GM23338 (cell line): ENCODE data around the gene NKAIN2. TPM values are rescaled to one million over a fixed set of nuclear protein-coding genes. Genes with fewer than 3 reads are reported as not detected.

Source experiments
- ATAC-seq: fragments of 200-7000 bp; cut with Tn5 transposase; 3 replicates; pipeline ENCODE4 v1.9.1; 2020
- DNase-seq: peaks from one replicate; pipeline ENCODE4 v3.0.0-alpha.2; 2015; ENCODE audit warnings: low spot score
- H2AFZ ChIP-seq: fragments of 200-600 bp; sonication (generic); 2 replicates; pipeline ENCODE4 v1.8.0; 2016; ENCODE audit warnings: antibody characterized with exemption, mild to moderate bottlenecking, moderate library complexity
- H3F3A ChIP-seq: fragments of 200-600 bp; sonication (generic); replicated peaks from 2 replicates; pipeline ENCODE4 v1.8.0; 2017; ENCODE audit warnings: antibody characterized with exemption, mixed run types, low read depth
- H3K27ac ChIP-seq: fragments of 200-600 bp; sonication (generic); 2 replicates; pipeline ENCODE4 v1.6.1; 2016; ENCODE audit warnings: low read depth
- H3K27me3 ChIP-seq: fragments of 200-600 bp; sonication (generic); 2 replicates; pipeline ENCODE4 v1.8.0; 2016; ENCODE audit warnings: mild to moderate bottlenecking, mixed run types, moderate library complexity; ENCODE audit not compliant: insufficient read depth
- H3K36me3 ChIP-seq: fragments of 200-600 bp; sonication (generic); 2 replicates; pipeline ENCODE4 v1.8.0; 2016; ENCODE audit warnings: mild to moderate bottlenecking; ENCODE audit not compliant: insufficient read depth
- H3K4me1 ChIP-seq: fragments of 200-600 bp; sonication (generic); 2 replicates; pipeline ENCODE4 v1.8.0; 2016; ENCODE audit warnings: mild to moderate bottlenecking, moderate library complexity; ENCODE audit not compliant: insufficient read depth
- H3K4me2 ChIP-seq: fragments of 200-600 bp; sonication (generic); 2 replicates; pipeline ENCODE4 v1.7.1; 2017; ENCODE audit warnings: mixed run types
- H3K4me3 ChIP-seq: fragments of 200-600 bp; sonication (generic); 2 replicates; pipeline ENCODE4 v1.6.1; 2016; ENCODE audit warnings: mixed run types
- H3K79me2 ChIP-seq: fragments of 200-600 bp; sonication (generic); replicated peaks from 2 replicates; pipeline ENCODE4 v1.8.0; 2017; ENCODE audit warnings: mild to moderate bottlenecking; ENCODE audit not compliant: insufficient read depth
- H3K9me2 ChIP-seq: fragments of 200-600 bp; sonication (generic); 2 replicates; pipeline ENCODE4 v1.8.0; 2017; ENCODE audit not compliant: insufficient read depth
- H4K20me1 ChIP-seq: fragments of 200-600 bp; sonication (generic); replicated peaks from 2 replicates; pipeline ENCODE4 v1.8.0; 2017; ENCODE audit warnings: mild to moderate bottlenecking; ENCODE audit not compliant: insufficient read depth
- H3K27ac Mint-ChIP-seq: 2 replicates; pipeline ENCODE4 v1.8.0; 2020; ENCODE audit warnings: inconsistent platforms, mild to moderate bottlenecking, moderate library complexity, mixed read lengths
- H3K27me3 Mint-ChIP-seq: 3 replicates; pipeline ENCODE4 v1.8.0; 2022; ENCODE audit warnings: low read depth, mild to moderate bottlenecking, moderate library complexity, mixed read lengths, inconsistent platforms; ENCODE audit not compliant: insufficient read depth, poor library complexity
- H3K36me3 Mint-ChIP-seq: 3 replicates; pipeline ENCODE4 v1.8.0; 2021; ENCODE audit warnings: low read depth, mild to moderate bottlenecking, inconsistent platforms, moderate library complexity, mixed read lengths
- H3K4me1 Mint-ChIP-seq: 3 replicates; pipeline ENCODE4 v1.8.0; 2020; ENCODE audit warnings: mild to moderate bottlenecking, inconsistent platforms, mixed read lengths
- H3K4me3 Mint-ChIP-seq: 3 replicates; pipeline ENCODE4 v1.8.0; 2021; ENCODE audit warnings: moderate library complexity, mild to moderate bottlenecking, inconsistent platforms, mixed read lengths
- H3K9me3 Mint-ChIP-seq: 3 replicates; pipeline ENCODE4 v1.8.0; 2020; ENCODE audit warnings: moderate library complexity, mild to moderate bottlenecking, inconsistent platforms, mixed read lengths
- CREB1 ChIP-seq: fragments of 250-450 bp; sonication (Bioruptor Pico); IDR thresholded peaks from 2 replicates; pipeline ENCODE4 v1.5.0; 2020; ENCODE audit warnings: low read depth, mild to moderate bottlenecking, moderate library complexity
- CTCF ChIP-seq, 2 experiments: fragments of 200-600 bp in 1 of 2; sonication (generic) in 1 of 2; conservative IDR thresholded peaks; 2 replicates each; pipeline versions ENCODE4 v1.5.1 to v1.6.1; 2016 to 2017; ENCODE audit warnings: antibody characterized with exemption in 2 of 2, low read depth in 2 of 2, mild to moderate bottlenecking in 2 of 2, moderate library complexity in 1 of 2
- ETS1 ChIP-seq: IDR thresholded peaks from 2 replicates; pipeline ENCODE4 v1.6.1; 2016; ENCODE audit warnings: antibody characterized with exemption
- EZH2phosphoT487 ChIP-seq: fragments of 200-600 bp; sonication (generic); IDR thresholded peaks from one replicate; pipeline ENCODE4 v1.8.1; 2018; ENCODE audit warnings: antibody characterized with exemption; ENCODE audit not compliant: unreplicated experiment
- JUNB ChIP-seq: IDR thresholded peaks from one replicate; pipeline ENCODE4 v1.6.1; 2016; ENCODE audit warnings: antibody characterized with exemption; ENCODE audit not compliant: unreplicated experiment
- POLR2AphosphoS5 ChIP-seq: IDR thresholded peaks from 2 replicates; pipeline ENCODE4 v1.6.1; 2016; ENCODE audit warnings: antibody characterized with exemption, low read depth
- REST ChIP-seq: IDR thresholded peaks from one replicate; pipeline ENCODE4 v1.6.1; 2018; ENCODE audit warnings: antibody characterized with exemption; ENCODE audit not compliant: unreplicated experiment
- STAT1 ChIP-seq: IDR thresholded peaks from one replicate; pipeline ENCODE4 v1.6.1; 2016; ENCODE audit warnings: antibody characterized with exemption; ENCODE audit not compliant: unreplicated experiment
- ZNF114 ChIP-seq: fragments of 250-450 bp; sonication (Bioruptor Pico); IDR thresholded peaks from 2 replicates; pipeline ENCODE4 v1.5.0; 2020; ENCODE audit warnings: mild to moderate bottlenecking, moderate library complexity
- ZNF331 ChIP-seq: fragments of 250-450 bp; sonication (Bioruptor Pico); IDR thresholded peaks from 2 replicates; pipeline ENCODE4 v1.5.0; 2020; ENCODE audit warnings: low read depth, mild to moderate bottlenecking, moderate library complexity
- polyA plus RNA-seq: library from polyadenylated mRNA; unstranded; fragments of >200 nt; fragmentation: Nextera tagmentation; extraction: Ambion mirVana; gene quantifications from 2 replicates; pipeline ENCODE4 v1.2.1, GENCODE V29; 2016
- total RNA-seq: library from RNA; depleted of rRNA; stranded (reverse); fragments of >200 nt; shearing (Covaris generic); gene quantifications from 2 replicates; pipeline ENCODE4 v1.2.3, GENCODE V29; 2014

NKAIN2 gene
- total and polyA plus RNA-seq, 2 experiments from 2014 or later, result 0.39 to 1.1 TPM

- no peak for TF ChIP-seq CTCF (conservative IDR thresholded peaks at IDR 0.05; ENCODE audit: low read depth in 2 of 2)
- no peak for TF ChIP-seq STAT1
- no peak for TF ChIP-seq ETS1
- TF ChIP-seq CREB1 (CRISPR knock-in tag), result no peak
- TF ChIP-seq EZH2phosphoT487, result no peak
- TF ChIP-seq REST, result no peak
- TF ChIP-seq POLR2AphosphoS5, result no peak
- no peak for TF ChIP-seq JUNB
Observed at GRCh38 chr6:124604719-124605118, 801.1 kb downstream of the NKAIN2 start (continued).

GRCh38 chr6:124607119-124607627, 803.5 kb downstream of the NKAIN2 start:
- no peaks in the 10 kb centered on the region; the same call in 1 of the 3 replicates for H3K9me3 Mint-ChIP-seq

More at GRCh38 chr6:124607119-124607627, 803.5 kb downstream of the NKAIN2 start:
- Histone ChIP-seq H3K36me3 (no peaks in the 10 kb centered on the region), H3K79me2 (no peaks in the 10 kb centered on the region), H3K4me1 (no peaks in the 10 kb centered on the region), H3K4me2 (no peak overlapping the region), H3K9me2 (0 out of 2 replicates have a peak, but pooled peaks cover 4% of the 10 kb centered on the region), H2AFZ (no peak overlapping the region), H3K4me3 (no peak overlapping the region), H4K20me1 (no peaks in the 10 kb centered on the region), H3F3A (no peaks in the 10 kb centered on the region), H3K27ac (no peak overlapping the region), H3K27me3 (no peaks in the 10 kb centered on the region)
- ATAC-seq (no peak), DNase-seq (no peak)
- no peaks in the 10 kb centered on the region for H3K27me3 Mint-ChIP-seq
- H3K4me1 Mint-ChIP-seq, result 0 out of 3 replicates have a peak, but pooled peaks cover 4% of the 10 kb centered on the region
- no peak for TF ChIP-seq ZNF114 (CRISPR knock-in tag)
- TF ChIP-seq CTCF (conservative IDR thresholded peaks at IDR 0.05; ENCODE audit: low read depth in 2 of 2), result no peak
- TF ChIP-seq STAT1, result no peak
- TF ChIP-seq ETS1, result no peak
- TF ChIP-seq REST, result no peak
- no peak for TF ChIP-seq EZH2phosphoT487
- TF ChIP-seq ZNF331 (CRISPR knock-in tag), result no peak
- no peak overlapping the region for H3K27ac Mint-ChIP-seq
- H3K36me3 Mint-ChIP-seq, result no peaks in the 10 kb centered on the region
- no peak overlapping the region for H3K4me3 Mint-ChIP-seq
